D721Med (cell line): ENCODE results near the gene NAA50.

Experiments
- DNase-seq: peaks from one replicate; pipeline ENCODE4 v3.0.0; 2011; ENCODE audit warnings: low spot score; ENCODE audit not compliant: insufficient read length
- FAIRE-seq: peaks from 2 replicates; lab custom pipeline; 2011; peaks lifted over from hg19 to GRCh38; lab: Jason Lieb, UNC
- TF ChIP-seq, protein P1 (sequence below): IDR thresholded peaks from 2 replicates; pipeline ENCODE4 v1.5.1; 2012; ENCODE audit warnings: mild to moderate bottlenecking, control low read depth; ENCODE audit not compliant: insufficient read depth; ENCODE audit errors: missing control alignments

Gene NAA50

DNA sequence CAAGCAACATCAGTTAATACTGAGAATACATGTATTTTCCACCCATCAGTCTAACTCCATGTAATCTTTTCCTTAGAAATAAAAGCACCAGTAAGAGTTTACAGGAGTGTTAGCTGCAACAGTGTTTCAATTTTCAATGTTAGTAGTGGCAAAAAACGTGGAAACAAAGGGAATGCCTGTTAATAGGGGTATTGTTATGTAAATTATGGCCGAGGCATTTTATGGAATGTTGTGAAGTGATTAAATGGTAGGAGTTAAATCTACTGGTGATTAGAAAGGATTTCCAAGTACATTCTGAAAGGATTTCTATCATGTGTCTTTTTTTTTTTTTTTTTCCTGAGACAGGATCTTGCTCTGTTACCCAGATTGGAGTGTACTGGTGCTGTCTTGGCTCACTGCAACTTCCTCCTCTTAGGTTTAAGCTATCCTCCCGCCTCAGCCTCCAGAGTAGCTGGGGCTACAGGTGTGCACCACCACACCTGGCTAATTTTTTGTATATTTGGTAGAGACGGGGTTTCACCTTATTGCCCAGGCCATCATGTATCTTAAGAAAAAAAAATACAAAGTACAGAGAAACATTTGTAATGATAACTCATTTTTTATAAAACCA, 7.4 kb upstream of the NAA50 start:
- FAIRE-seq, result peak; percentile 46
- no peak for DNase-seq
- TF ChIP-seq, protein P1, sequence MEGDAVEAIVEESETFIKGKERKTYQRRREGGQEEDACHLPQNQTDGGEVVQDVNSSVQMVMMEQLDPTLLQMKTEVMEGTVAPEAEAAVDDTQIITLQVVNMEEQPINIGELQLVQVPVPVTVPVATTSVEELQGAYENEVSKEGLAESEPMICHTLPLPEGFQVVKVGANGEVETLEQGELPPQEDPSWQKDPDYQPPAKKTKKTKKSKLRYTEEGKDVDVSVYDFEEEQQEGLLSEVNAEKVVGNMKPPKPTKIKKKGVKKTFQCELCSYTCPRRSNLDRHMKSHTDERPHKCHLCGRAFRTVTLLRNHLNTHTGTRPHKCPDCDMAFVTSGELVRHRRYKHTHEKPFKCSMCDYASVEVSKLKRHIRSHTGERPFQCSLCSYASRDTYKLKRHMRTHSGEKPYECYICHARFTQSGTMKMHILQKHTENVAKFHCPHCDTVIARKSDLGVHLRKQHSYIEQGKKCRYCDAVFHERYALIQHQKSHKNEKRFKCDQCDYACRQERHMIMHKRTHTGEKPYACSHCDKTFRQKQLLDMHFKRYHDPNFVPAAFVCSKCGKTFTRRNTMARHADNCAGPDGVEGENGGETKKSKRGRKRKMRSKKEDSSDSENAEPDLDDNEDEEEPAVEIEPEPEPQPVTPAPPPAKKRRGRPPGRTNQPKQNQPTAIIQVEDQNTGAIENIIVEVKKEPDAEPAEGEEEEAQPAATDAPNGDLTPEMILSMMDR, result no peak

- TF ChIP-seq, protein P1, result no peak
- FAIRE-seq, result no peak
- DNase-seq, result no peak
Measured at GRCh38 chr3:113751141-113751540, 5.1 kb upstream of the NAA50 start.

GRCh38 chr3:113747283-113748046, 1.4 kb upstream of the NAA50 start:
- no peak for FAIRE-seq
- DNase-seq, result no peak
- TF ChIP-seq, protein P1, result no peak

DNA sequence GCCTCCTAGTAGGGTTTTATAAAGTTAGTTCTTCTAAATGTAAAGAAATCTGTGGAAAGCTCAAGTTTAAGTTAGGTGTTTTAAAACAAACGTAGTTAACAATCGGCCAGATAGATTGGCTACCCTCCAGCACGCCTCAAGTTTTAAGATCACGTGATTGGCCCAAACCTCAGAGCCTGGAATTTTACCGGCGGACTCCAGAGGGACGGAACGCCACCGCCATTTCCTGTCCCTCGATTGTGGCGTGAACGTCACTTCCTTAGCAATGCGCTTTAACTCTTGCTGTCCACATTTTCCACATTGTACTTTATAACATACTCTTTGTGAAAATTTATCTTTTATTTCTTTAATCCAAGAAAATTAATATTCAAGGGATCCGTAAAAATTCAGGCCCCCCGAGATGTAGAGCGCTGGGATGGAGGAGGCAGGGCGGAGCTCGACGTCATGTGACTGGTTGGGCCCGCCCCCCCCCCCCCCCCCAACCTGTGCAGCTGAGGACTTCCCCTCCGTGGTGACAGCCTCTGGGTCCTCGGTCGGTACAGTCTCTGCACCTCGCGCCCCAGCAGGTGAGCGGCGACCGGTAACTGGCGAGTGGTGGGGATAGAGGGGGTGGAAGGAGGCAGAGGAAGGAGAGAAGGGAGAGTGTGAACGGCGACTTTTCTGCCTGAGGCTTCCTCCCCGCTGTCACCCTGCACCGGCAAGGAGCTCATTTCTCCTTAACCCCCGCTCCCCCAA, 666 bp upstream of the NAA50 start, which contains the start of gene ATP6V1A:
Gene ATP6V1A, plus strand, starts transcription at position 488 of the 735 bp plus-strand sequence. CDS start 31,719 bp downstream, outside the sequence.
- no peak for DNase-seq
- TF ChIP-seq, protein P1, result no peak
- FAIRE-seq, result peak; percentile 70

GRCh38 chr3:113744941-113745755, 901 bp downstream of the NAA50 start:
- TF ChIP-seq, protein P1, result peak; percentile 76
- FAIRE-seq, result no peak
- no peak for DNase-seq

- DNase-seq (no peak), FAIRE-seq (no peak)
- TF ChIP-seq, protein P1, result no peak
Measured at GRCh38 chr3:113743006-113743630, 2.9 kb downstream of the NAA50 start.
